Daoy (cell line): ENCODE measurements around the gene LSM3. TPM values are rescaled to one million over a fixed set of nuclear protein-coding genes. Genes with fewer than 3 reads are reported as not detected.

Source experiments
- DNase-seq: peaks from one replicate; pipeline ENCODE4 v3.0.0-alpha.2; 2015; ENCODE audit warnings: low read depth
- total RNA-seq: library from RNA; depleted of rRNA; stranded (reverse); fragments of >200 nt; shearing (Covaris generic); gene quantifications from 2 replicates; pipeline ENCODE4 v1.2.3, GENCODE V29; 2014

Gene LSM3
- total RNA-seq, 1 experiment from 2014 or later, result 22.9 TPM

- DNase-seq, result peak; percentile 82
Measured at GRCh38 chr3:14143271-14144225, 35.1 kb upstream of the LSM3 start.

GRCh38 chr3:14144423-14145075 is 34.1 kb upstream of the LSM3 start:
- DNase-seq, result peak; percentile 91

- peak; percentile 37 for DNase-seq
Measured at GRCh38 chr3:14145236-14145635, 33.4 kb upstream of the LSM3 start.

- no peak for DNase-seq
Measured at GRCh38 chr3:14145670-14146380, 32.8 kb upstream of the LSM3 start.

- DNase-seq, result no peak
Measured at GRCh38 chr3:14146381-14147065, 32.1 kb upstream of the LSM3 start.

- DNase-seq, result no peak
Measured at GRCh38 chr3:14147066-14147435, 31.6 kb upstream of the LSM3 start.

GRCh38 chr3:14147617-14148016 is 31.0 kb upstream of the LSM3 start:
- DNase-seq, result no peak

GRCh38 chr3:14148041-14148985 is 30.3 kb upstream of the LSM3 start:
- DNase-seq, result no peak

GRCh38 chr3:14150078-14150477 is 28.5 kb upstream of the LSM3 start:
- DNase-seq, result no peak

- no peak for DNase-seq
Measured at GRCh38 chr3:14150491-14151230, 28.0 kb upstream of the LSM3 start.

- no peak for DNase-seq
Measured at GRCh38 chr3:14151471-14152083, 27.0 kb upstream of the LSM3 start.

- DNase-seq, result no peak
Measured at GRCh38 chr3:14152233-14152962, 26.2 kb upstream of the LSM3 start.

GRCh38 chr3:14152963-14153355 is 25.7 kb upstream of the LSM3 start:
- DNase-seq, result no peak

- DNase-seq, result no peak
Measured at GRCh38 chr3:14153663-14154062, 25.0 kb upstream of the LSM3 start.

GRCh38 chr3:14154276-14154675 is 24.3 kb upstream of the LSM3 start:
- DNase-seq, result no peak

GRCh38 chr3:14154895-14155440 is 23.6 kb upstream of the LSM3 start:
- DNase-seq, result no peak

- DNase-seq, result no peak
Measured at GRCh38 chr3:14156201-14156600, 22.4 kb upstream of the LSM3 start.

GRCh38 chr3:14156843-14157561 is 21.6 kb upstream of the LSM3 start:
- no peak for DNase-seq
